Hepatocyte (in vitro differentiated cells): Measurements from ENCODE around the gene SH2D1A. TPM values are rescaled to one million over a fixed set of nuclear protein-coding genes. Genes with fewer than 3 reads are reported as not detected.

Experiments used
- DNase-seq: peaks from one replicate; pipeline ENCODE4 v3.0.0-alpha.2; 2016; ENCODE audit warnings: low spot score
- H2AFZ ChIP-seq: fragments of 200-600 bp; sonication (generic); 2 replicates; pipeline ENCODE4 v1.6.0; 2016; ENCODE audit warnings: antibody characterized with exemption, mild to moderate bottlenecking
- H3K27ac ChIP-seq: fragments of 200-600 bp; sonication (generic); 2 replicates; pipeline ENCODE4 v1.5.1; 2016; ENCODE audit warnings: mild to moderate bottlenecking
- H3K27me3 ChIP-seq: fragments of 200-600 bp; sonication (generic); 2 replicates; pipeline ENCODE4 v1.6.1; 2016
- H3K36me3 ChIP-seq: fragments of 200-600 bp; sonication (generic); replicated peaks from 2 replicates; pipeline ENCODE4 v1.5.1; 2016; ENCODE audit warnings: low read depth; ENCODE audit not compliant: insufficient read depth
- H3K4me1 ChIP-seq: fragments of 200-600 bp; sonication (generic); 2 replicates; pipeline ENCODE4 v1.5.1; 2016; ENCODE audit warnings: mild to moderate bottlenecking, moderate library complexity; ENCODE audit not compliant: insufficient read depth
- H3K4me2 ChIP-seq: fragments of 200-600 bp; sonication (generic); 2 replicates; pipeline ENCODE4 v1.6.0; 2016
- H3K4me3 ChIP-seq: fragments of 200-600 bp; sonication (generic); 2 replicates; pipeline ENCODE4 v1.5.1; 2016; ENCODE audit warnings: mild to moderate bottlenecking
- H3K79me2 ChIP-seq: fragments of 200-600 bp; sonication (generic); 2 replicates; pipeline ENCODE4 v1.6.0; 2017; ENCODE audit warnings: mild to moderate bottlenecking
- H3K9me2 ChIP-seq: fragments of 200-600 bp; sonication (generic); replicated peaks from 2 replicates; pipeline ENCODE4 v1.6.0; 2017; ENCODE audit warnings: mild to moderate bottlenecking; ENCODE audit not compliant: insufficient read depth
- H3K9me3 ChIP-seq: fragments of 200-600 bp; sonication (generic); 2 replicates; pipeline ENCODE4 v1.5.1; 2016; ENCODE audit warnings: low read depth, mild to moderate bottlenecking
- H4K20me1 ChIP-seq: fragments of 200-600 bp; sonication (generic); 2 replicates; pipeline ENCODE4 v1.6.0; 2016; ENCODE audit warnings: mild to moderate bottlenecking; ENCODE audit not compliant: insufficient read depth, poor library complexity, severe bottlenecking
- CTCF ChIP-seq: fragments of 200-600 bp; sonication (generic); IDR thresholded peaks from 2 replicates; pipeline ENCODE4 v1.5.1; 2016; ENCODE audit warnings: antibody characterized with exemption, mild to moderate bottlenecking; ENCODE audit not compliant: poor library complexity
- EZH2 ChIP-seq: fragments of 200-600 bp; sonication (generic); IDR thresholded peaks from 2 replicates; pipeline ENCODE4 v1.6.1; 2016; ENCODE audit warnings: antibody characterized with exemption, mild to moderate bottlenecking, borderline replicate concordance
- EZH2phosphoT487 ChIP-seq: fragments of 200-600 bp; sonication (generic); IDR thresholded peaks from one replicate; pipeline ENCODE4 v1.6.1; 2018; ENCODE audit warnings: antibody characterized with exemption, mild to moderate bottlenecking, low read depth, moderate library complexity; ENCODE audit not compliant: unreplicated experiment, severe bottlenecking
- WGBS: methylation state at CpG from one replicate; pipeline ENCODE4 v1.1.6; 2016; ENCODE audit warnings: low lambda C conversion rate; ENCODE audit errors: missing lambda C conversion rate; 5-methylcytosine and 5-hydroxymethylcytosine counted together
- polyA plus RNA-seq: library from polyadenylated mRNA; unstranded; fragments of >200 nt; fragmentation: Nextera tagmentation; extraction: Ambion mirVana; gene quantifications from 2 replicates; pipeline ENCODE4 v1.2.1, GENCODE V29; 2016
- total RNA-seq: library from RNA; depleted of rRNA; stranded (reverse); fragments of >200 nt; gene quantifications from 2 replicates; pipeline ENCODE4 v1.2.3, GENCODE V29; 2014

Gene SH2D1A
- total and polyA plus RNA-seq, 2 experiments from 2014 or later = not detected

- H2AFZ ChIP-seq = no peak overlapping the region
- no peaks in the 10 kb centered on the region for H3K4me1 ChIP-seq
- no peak for DNase-seq
- no peaks in the 10 kb centered on the region for H3K9me2 ChIP-seq
- H3K27me3 ChIP-seq = no peaks in the 10 kb centered on the region
- H4K20me1 ChIP-seq = no peaks in the 10 kb centered on the region
- no peaks in the 10 kb centered on the region for H3K36me3 ChIP-seq
- 81% methylated on average over 6 of the region's 6 CpGs for WGBS
- H3K79me2 ChIP-seq = no peaks in the 10 kb centered on the region
- no peaks in the 10 kb centered on the region for H3K9me3 ChIP-seq
- H3K4me2 ChIP-seq = no peak overlapping the region
- no peak overlapping the region for H3K27ac ChIP-seq
- H3K4me3 ChIP-seq = no peak overlapping the region
- TF ChIP-seq CTCF = no peak
- no peak for TF ChIP-seq EZH2phosphoT487
- TF ChIP-seq EZH2 = no peak
Observed at GRCh38 chrX:124338733-124339514, 7.4 kb upstream of the SH2D1A start.

- H3K27me3 ChIP-seq = no peaks in the 10 kb centered on the region
- DNase-seq = no peak
- 80% methylated on average over 7 of the region's 7 CpGs for WGBS
- H3K4me3 ChIP-seq = no peak overlapping the region
- H3K9me2 ChIP-seq = no peaks in the 10 kb centered on the region
- H3K27ac ChIP-seq = no peak overlapping the region
- no peaks in the 10 kb centered on the region for H3K4me1 ChIP-seq
- no peaks in the 10 kb centered on the region for H3K9me3 ChIP-seq
- H3K4me2 ChIP-seq = no peak overlapping the region
- no peak for TF ChIP-seq EZH2
- TF ChIP-seq CTCF = no peak
- TF ChIP-seq EZH2phosphoT487 = no peak
- H3K36me3 ChIP-seq = no peaks in the 10 kb centered on the region
- no peaks in the 10 kb centered on the region for H3K79me2 ChIP-seq
- H4K20me1 ChIP-seq = no peaks in the 10 kb centered on the region
- H2AFZ ChIP-seq = no peak overlapping the region
Observed at GRCh38 chrX:124341396-124342132, 4.8 kb upstream of the SH2D1A start.

GRCh38 chrX:124342174-124342867, 4.0 kb upstream of the SH2D1A start:
- H3K4me3 ChIP-seq = no peak overlapping the region
- no peak for DNase-seq
- TF ChIP-seq CTCF = no peak
- H3K27me3 ChIP-seq = no peaks in the 10 kb centered on the region
- H4K20me1 ChIP-seq = no peaks in the 10 kb centered on the region
- H3K79me2 ChIP-seq = no peaks in the 10 kb centered on the region
- no peaks in the 10 kb centered on the region for H3K36me3 ChIP-seq
- H3K4me1 ChIP-seq = no peaks in the 10 kb centered on the region
- no peak overlapping the region for H3K27ac ChIP-seq
- WGBS = 66% methylated on average over 7 of the region's 7 CpGs
- no peak overlapping the region for H2AFZ ChIP-seq
- no peak overlapping the region for H3K4me2 ChIP-seq
- no peaks in the 10 kb centered on the region for H3K9me2 ChIP-seq
- no peaks in the 10 kb centered on the region for H3K9me3 ChIP-seq
